Loucy (cell line): ENCODE measurements around the gene CCM2.

Source experiments
- EZH2phosphoT487 ChIP-seq: fragments of 200-600 bp; IDR thresholded peaks from 2 replicates; pipeline ENCODE4 v1.6.1; 2018; ENCODE audit warnings: antibody characterized with exemption, mild to moderate bottlenecking, moderate library complexity, borderline replicate concordance
- TF ChIP-seq, protein P1 (sequence below): fragments of 200-600 bp; sonication (generic); conservative IDR thresholded peaks from 2 replicates; pipeline ENCODE4 v1.5.1; 2014; ENCODE audit warnings: mild to moderate bottlenecking, antibody characterized with exemption, low read length

DNA sequence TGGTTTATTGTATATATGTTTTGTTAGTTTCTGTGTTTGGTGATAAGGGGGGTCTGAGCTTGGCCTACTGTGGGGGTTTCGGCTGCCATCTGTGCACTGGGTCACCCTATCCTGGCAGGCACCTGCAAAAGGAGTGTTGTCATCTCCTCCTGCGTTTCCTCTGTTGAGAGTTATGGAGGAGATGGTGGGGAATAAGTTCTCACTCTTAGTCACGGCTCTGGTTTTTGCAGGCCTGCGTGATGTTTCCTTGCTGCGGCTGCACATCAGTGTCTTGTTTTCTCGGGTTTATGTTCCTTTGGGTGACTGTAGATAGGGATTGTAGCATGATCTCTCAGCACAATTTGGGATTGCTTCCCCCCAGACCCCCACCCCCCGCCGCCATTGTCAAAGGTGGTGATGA, 36.8 kb downstream of the CCM2 start:
- TF ChIP-seq EZH2phosphoT487: no peak
- TF ChIP-seq, protein P1, sequence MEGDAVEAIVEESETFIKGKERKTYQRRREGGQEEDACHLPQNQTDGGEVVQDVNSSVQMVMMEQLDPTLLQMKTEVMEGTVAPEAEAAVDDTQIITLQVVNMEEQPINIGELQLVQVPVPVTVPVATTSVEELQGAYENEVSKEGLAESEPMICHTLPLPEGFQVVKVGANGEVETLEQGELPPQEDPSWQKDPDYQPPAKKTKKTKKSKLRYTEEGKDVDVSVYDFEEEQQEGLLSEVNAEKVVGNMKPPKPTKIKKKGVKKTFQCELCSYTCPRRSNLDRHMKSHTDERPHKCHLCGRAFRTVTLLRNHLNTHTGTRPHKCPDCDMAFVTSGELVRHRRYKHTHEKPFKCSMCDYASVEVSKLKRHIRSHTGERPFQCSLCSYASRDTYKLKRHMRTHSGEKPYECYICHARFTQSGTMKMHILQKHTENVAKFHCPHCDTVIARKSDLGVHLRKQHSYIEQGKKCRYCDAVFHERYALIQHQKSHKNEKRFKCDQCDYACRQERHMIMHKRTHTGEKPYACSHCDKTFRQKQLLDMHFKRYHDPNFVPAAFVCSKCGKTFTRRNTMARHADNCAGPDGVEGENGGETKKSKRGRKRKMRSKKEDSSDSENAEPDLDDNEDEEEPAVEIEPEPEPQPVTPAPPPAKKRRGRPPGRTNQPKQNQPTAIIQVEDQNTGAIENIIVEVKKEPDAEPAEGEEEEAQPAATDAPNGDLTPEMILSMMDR: no peak
